Endometrial microvascular endothelial cells (primary cell): ENCODE data around the gene SLPI. TPM values are rescaled to one million over a fixed set of nuclear protein-coding genes. Genes with fewer than 3 reads are reported as not detected.

Experiments used
- in situ Hi-C: cut with HindIII; loops from 2 replicates; pipeline ENCODE4 v1.10.0; 2017; ENCODE audit warnings: low sequenced_read_pairs, low pct_unique_long_range_greater_than_20kb; ENCODE audit errors: inconsistent ontology term
- total RNA-seq: library from RNA; depleted of rRNA; stranded (reverse); fragments of >200 nt; gene quantifications from one replicate; pipeline ENCODE4 v1.2.3, GENCODE V29; 2015; ENCODE audit errors: inconsistent ontology term

Gene SLPI
- total RNA-seq, 1 donor from 2014 or later, result not detected

GRCh38 chr20:45229264-45230056 is 24.9 kb downstream of the SLPI start:
- in situ Hi-C loops, result no loop called here

GRCh38 chr20:45226287-45226686 is 28.1 kb downstream of the SLPI start:
- in situ Hi-C loops, result no loop called here

- in situ Hi-C loops, result no loop called here
Observed at GRCh38 chr20:45223136-45223535, 31.2 kb downstream of the SLPI start.

- in situ Hi-C loops, result no loop called here
Observed at GRCh38 chr20:45221076-45221475, 33.3 kb downstream of the SLPI start, which contains the start of gene SEMG2. Gene SEMG2, plus strand, starts transcription at chr20:45221373. Its CDS starts 17 bp downstream, at chr20:45221390.

- in situ Hi-C loops, result no loop called here
Observed at GRCh38 chr20:45218636-45219035, 35.7 kb downstream of the SLPI start.

GRCh38 chr20:45218124-45218523 is 36.2 kb downstream of the SLPI start:
- in situ Hi-C loops, result no loop called here

GRCh38 chr20:45212836-45213235 is 41.5 kb downstream of the SLPI start:
- in situ Hi-C loops, result no loop called here

- in situ Hi-C loops, result no loop called here
Observed at GRCh38 chr20:45211569-45212474, 42.5 kb downstream of the SLPI start.

- in situ Hi-C loops, result no loop called here
Observed at GRCh38 chr20:45209924-45210323, 44.4 kb downstream of the SLPI start.

- in situ Hi-C loops, result no loop called here
Observed at GRCh38 chr20:45206725-45207124, 47.6 kb downstream of the SLPI start, which contains the start of gene SEMG1. Gene SEMG1, plus strand, starts transcription at chr20:45207033. Its CDS starts 21 bp downstream, at chr20:45207054.

Other genes starting within 250 kb of the SLPI start
- not detected for gene KCNS1, start 153.4 kb downstream of the SLPI start, total RNA-seq
- not detected for gene WFDC5, start 139.4 kb downstream of the SLPI start, total RNA-seq
- gene WFDC12, start 130.1 kb downstream of the SLPI start, total RNA-seq, result not detected
- not detected for gene PI3, start 79.7 kb downstream of the SLPI start, total RNA-seq
- gene SEMG1, start 47.5 kb downstream of the SLPI start, total RNA-seq, result not detected
- gene SEMG2, start 33.2 kb downstream of the SLPI start, total RNA-seq, result not detected
- gene RBPJL, start 52.3 kb upstream of the SLPI start, total RNA-seq, result not detected
- not detected for gene MATN4, start 53.7 kb upstream of the SLPI start, total RNA-seq
- 43.6 TPM for gene SDC4, start 93.9 kb upstream of the SLPI start, total RNA-seq
- 35.1 TPM for gene SYS1, start 108.6 kb upstream of the SLPI start, total RNA-seq
- gene TP53TG5, start 123.8 kb upstream of the SLPI start, total RNA-seq, result not detected
- 13.8 TPM for gene DBNDD2, start 153.7 kb upstream of the SLPI start, total RNA-seq
- 84.6 TPM for gene PIGT, start 161.6 kb upstream of the SLPI start, total RNA-seq
- not detected for gene WFDC2, start 215.2 kb upstream of the SLPI start, total RNA-seq